ENCODE measurements around the gene CAPN2. TPM values are rescaled to one million over a fixed set of nuclear protein-coding genes. Genes with fewer than 3 reads are reported as not detected.

The CAPN2 gene
- total and polyA plus RNA-seq, 2 experiments from 2014 or later, result 8.4 to 17.8 TPM

- no peaks in the 10 kb centered on the region for H4K20me1 ChIP-seq (replicated peaks; ENCODE audit: insufficient read depth)
- DNase-seq (ENCODE audit: low spot score), result no peak
- no peak for TF ChIP-seq STAT1 (IDR thresholded peaks at IDR 0.05; ENCODE audit: unreplicated experiment)
- no peak for TF ChIP-seq REST (IDR thresholded peaks at IDR 0.05; ENCODE audit: unreplicated experiment)
- no peak for TF ChIP-seq ETS1 (IDR thresholded peaks at IDR 0.05)
- no peak for TF ChIP-seq ZNF331 (CRISPR knock-in tag; IDR thresholded peaks at IDR 0.05; ENCODE audit: low read depth)
- no peak for TF ChIP-seq NANOG (IDR thresholded peaks at IDR 0.05; ENCODE audit: borderline replicate concordance)
- no peak for TF ChIP-seq CTCF (conservative IDR thresholded peaks at IDR 0.05; ENCODE audit: low read depth in 2 of 2)
- no peak for TF ChIP-seq EZH2 (IDR thresholded peaks at IDR 0.05; ENCODE audit: low read depth, unreplicated experiment)
- TF ChIP-seq JUNB (IDR thresholded peaks at IDR 0.05; ENCODE audit: unreplicated experiment), result no peak
- no peak for TF ChIP-seq ZNF114 (CRISPR knock-in tag; IDR thresholded peaks at IDR 0.05)
- TF ChIP-seq ZNF462 (CRISPR knock-in tag; IDR thresholded peaks at IDR 0.05), result no peak
- no peak for TF ChIP-seq EZH2phosphoT487 (IDR thresholded peaks at IDR 0.05; ENCODE audit: unreplicated experiment)
- no peak for TF ChIP-seq CREB1 (CRISPR knock-in tag; IDR thresholded peaks at IDR 0.05; ENCODE audit: low read depth)
- TF ChIP-seq POLR2AphosphoS5 (IDR thresholded peaks at IDR 0.05; ENCODE audit: low read depth), result no peak
- H3K27me3 Mint-ChIP-seq (ENCODE audit: insufficient read depth, low read depth, poor library complexity), result peaks cover 10% of the 10 kb centered on the region
- H3K4me2 ChIP-seq, result no peak overlapping the region
- no peak overlapping the region; the same call in 2 of the 3 replicates for H3K4me3 Mint-ChIP-seq
- no peaks in the 10 kb centered on the region for H3K36me3 ChIP-seq (ENCODE audit: insufficient read depth)
- ATAC-seq, result no peak
- no peaks in the 10 kb centered on the region for H3K9me3 Mint-ChIP-seq
- H3K4me1 Mint-ChIP-seq, result peaks cover 3% of the 10 kb centered on the region; the same call in 1 of the 3 replicates
- H2AFZ ChIP-seq, result no peak overlapping the region
- no peaks in the 10 kb centered on the region; the same call in 1 of the 2 replicates for H3K9me2 ChIP-seq (ENCODE audit: insufficient read depth)
- no peaks in the 10 kb centered on the region for H3K4me1 ChIP-seq (ENCODE audit: insufficient read depth)
- no peak overlapping the region for H3K27ac Mint-ChIP-seq
- no peaks in the 10 kb centered on the region for H3F3A ChIP-seq (replicated peaks; ENCODE audit: low read depth)
- H3K4me3 ChIP-seq, result no peak overlapping the region
- no peak overlapping the region for H3K27ac ChIP-seq (ENCODE audit: low read depth)
- peaks cover 2% of the 10 kb centered on the region for H3K36me3 Mint-ChIP-seq (ENCODE audit: low read depth)
- H3K27me3 ChIP-seq (ENCODE audit: insufficient read depth), result no peaks in the 10 kb centered on the region
- no peaks in the 10 kb centered on the region for H3K79me2 ChIP-seq (replicated peaks; ENCODE audit: insufficient read depth)
These were observed 49.1 kb downstream of the CAPN2 start for GRCh38 chr1:223761411-223761810.
